HG03457 (cell line): ENCODE data around the gene CPHXL.

ENCODE experiments used
- ATAC-seq: cut with Tn5 transposase; IDR thresholded peaks from one replicate; pipeline ENCODE4 v1.9.1; 2021; ENCODE audit warnings: moderate number of reproducible peaks; ENCODE audit not compliant: unreplicated experiment

CPHXL gene

DNA sequence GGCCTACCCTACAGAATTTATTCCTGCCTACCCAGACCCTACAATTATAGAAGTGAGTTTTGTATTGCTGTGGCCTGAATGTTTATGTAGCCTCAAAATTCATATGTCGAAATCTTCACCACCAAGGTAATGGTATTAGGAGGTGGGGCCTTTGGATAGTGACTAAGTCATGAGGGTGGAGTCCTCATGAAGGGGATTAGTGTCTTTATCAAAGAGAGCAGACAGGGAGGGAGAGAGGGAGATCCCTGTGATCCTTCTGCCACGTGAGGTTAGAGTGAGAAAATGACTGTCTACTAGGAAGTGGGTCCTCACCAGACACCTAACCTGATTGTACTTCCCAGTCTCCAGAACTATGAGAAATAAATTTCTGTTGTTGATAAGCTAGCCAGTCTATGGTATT lies 24.0 kb downstream of the CPHXL start:
- ATAC-seq = no peak

DNA sequence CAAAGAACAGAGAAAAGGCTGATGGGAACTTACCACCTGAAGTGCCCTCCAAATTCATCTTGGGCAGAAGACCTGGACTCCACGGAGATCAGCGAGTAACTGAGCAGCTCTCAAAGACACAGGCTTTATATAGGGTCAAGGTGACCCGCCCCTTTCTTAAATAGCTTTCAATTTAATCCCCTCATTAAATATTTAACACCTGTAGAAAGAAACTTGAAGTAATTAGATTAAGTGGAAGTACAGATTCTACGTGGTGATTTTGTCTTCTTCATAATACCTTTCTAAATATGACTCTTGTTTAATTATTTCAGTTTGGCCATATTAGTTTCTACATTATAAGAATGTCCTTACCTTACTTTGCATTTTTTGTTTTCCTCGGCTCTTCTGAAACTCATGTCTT lies 24.9 kb downstream of the CPHXL start, which contains the start of gene DUXB:
DUXB (minus strand) TSS at position 101 of the 400 bp plus-strand sequence; CDS start at position 58, 43 bp downstream.
- ATAC-seq = no peak

DNA sequence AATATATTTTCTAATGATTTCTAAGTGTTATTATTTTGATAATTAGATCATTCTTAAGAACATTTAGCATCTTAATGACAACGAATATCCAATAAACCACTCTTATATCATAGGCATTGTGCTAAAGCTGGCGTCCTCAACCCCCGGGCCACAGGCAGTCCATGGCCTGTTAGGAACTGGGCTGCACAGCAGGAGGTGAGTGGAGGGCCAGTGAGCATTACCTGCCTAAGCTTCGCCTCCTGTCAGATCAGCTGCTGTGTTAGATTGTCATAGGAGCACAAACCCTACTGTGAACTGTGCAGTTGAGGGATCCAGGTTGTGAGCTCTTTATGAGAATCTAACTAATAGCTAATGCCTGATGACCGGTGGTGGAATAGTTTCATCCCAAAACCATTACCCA lies 28.7 kb downstream of the CPHXL start:
- ATAC-seq = no peak

- ATAC-seq = no peak
Observed at GRCh38 chr16:75695708-75696107, 30.6 kb downstream of the CPHXL start.

DNA sequence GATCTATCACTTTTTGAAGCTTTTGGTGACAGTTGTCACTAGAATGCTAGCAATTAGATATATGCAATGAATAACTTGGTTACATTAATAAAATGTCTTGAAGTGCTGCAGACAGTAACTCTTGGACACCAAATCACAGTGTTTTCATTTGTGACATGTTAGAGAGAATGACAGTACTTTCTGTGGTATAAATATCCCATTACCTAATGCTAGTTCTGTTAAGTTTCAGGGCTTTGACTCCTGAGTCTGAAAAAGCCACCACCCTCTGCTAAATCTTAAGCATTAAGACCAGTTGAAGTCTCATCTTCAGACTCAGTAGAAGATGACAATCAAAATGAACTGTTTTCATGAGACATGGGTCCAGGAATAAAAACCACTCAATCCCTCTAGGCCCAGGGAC lies 38.9 kb downstream of the CPHXL start:
- ATAC-seq = no peak

DNA sequence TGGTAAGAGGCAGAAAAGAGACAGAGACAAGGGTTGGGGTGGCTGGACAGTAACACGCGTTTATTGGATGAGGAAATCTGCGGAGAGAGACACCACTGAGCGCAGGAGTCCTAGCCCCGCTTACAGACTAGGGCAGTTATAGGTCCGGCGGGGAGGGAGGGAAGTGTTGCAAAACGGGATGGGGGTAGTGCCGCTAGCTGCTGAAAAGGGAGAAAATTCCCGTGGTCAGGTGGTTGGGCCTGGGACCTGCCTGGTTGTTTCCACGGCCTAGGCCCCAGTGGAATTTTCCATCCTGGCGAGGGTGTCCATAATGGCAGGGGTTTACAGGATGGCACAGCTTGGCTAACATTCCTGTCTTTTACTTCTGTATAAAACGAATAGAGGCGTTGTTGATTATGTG lies 44.0 kb downstream of the CPHXL start:
- no peak for ATAC-seq

DNA sequence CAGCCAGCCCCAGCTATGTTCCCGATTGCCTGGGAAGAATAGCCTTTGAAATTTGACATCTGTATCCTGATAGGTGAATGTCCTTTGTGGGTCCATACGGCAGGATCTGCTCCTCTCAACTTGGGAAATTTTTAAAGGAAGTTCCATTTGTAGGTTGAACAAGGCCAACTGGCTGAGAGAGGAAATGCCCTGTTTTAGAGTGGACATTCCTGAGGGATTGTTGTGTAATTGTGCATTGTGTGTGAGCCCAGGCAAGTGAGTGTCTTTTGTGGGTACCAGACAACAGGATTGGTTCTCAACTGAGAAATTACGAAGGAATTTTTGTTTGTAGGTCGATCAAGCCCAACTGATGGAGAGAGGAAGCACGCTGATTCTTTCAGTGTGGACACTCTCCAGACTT lies 46.9 kb downstream of the CPHXL start:
- ATAC-seq = no peak

DNA sequence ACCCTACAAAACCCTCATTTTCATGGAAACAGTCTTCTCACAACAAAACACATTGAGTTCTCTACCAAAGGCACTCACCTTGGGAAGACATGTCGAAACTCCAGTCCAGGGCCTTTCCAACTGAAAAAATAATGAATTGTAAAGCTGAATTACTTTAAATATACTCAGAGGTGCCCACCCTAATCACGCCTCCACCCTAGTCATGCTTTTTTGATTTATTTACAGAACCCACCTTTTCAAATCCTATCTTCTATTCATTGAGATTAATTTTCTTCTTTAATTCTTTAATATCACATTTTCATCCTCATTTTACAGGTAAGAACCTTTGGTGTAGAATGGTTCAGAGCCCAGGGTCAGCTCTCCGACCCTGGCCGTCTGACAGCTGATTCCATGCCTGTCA lies 49.4 kb downstream of the CPHXL start, which contains the start of gene CPHXL2:
CPHXL2 (minus strand) TSS at position 101 of the 400 bp plus-strand sequence; CDS start at position 91, 10 bp downstream.
- no peak for ATAC-seq

- no peak for ATAC-seq
Observed at GRCh38 chr16:75667503-75667902, 58.8 kb downstream of the CPHXL start.
